Hematopoietic multipotent progenitor cell treated with erythropoietin and hydrocortisone succinate and interleukin-3 and kit ligand, for 15 days (in vitro differentiated cells): ENCODE measurements around the gene CHD8.
A peak's percentile ranks its signal among the peaks of the same experiment; 100 is the strongest.
"Not testable (repeated sequence)": the region's sequence is repeated elsewhere in the genome, so short reads cannot be mapped to it uniquely, and the experiment has no call there.

ENCODE experiments used
- DNase-seq: peaks from one replicate; pipeline ENCODE4 v3.0.0-alpha.2; 2015; ENCODE audit warnings: low spot score

CHD8 gene, protein sequence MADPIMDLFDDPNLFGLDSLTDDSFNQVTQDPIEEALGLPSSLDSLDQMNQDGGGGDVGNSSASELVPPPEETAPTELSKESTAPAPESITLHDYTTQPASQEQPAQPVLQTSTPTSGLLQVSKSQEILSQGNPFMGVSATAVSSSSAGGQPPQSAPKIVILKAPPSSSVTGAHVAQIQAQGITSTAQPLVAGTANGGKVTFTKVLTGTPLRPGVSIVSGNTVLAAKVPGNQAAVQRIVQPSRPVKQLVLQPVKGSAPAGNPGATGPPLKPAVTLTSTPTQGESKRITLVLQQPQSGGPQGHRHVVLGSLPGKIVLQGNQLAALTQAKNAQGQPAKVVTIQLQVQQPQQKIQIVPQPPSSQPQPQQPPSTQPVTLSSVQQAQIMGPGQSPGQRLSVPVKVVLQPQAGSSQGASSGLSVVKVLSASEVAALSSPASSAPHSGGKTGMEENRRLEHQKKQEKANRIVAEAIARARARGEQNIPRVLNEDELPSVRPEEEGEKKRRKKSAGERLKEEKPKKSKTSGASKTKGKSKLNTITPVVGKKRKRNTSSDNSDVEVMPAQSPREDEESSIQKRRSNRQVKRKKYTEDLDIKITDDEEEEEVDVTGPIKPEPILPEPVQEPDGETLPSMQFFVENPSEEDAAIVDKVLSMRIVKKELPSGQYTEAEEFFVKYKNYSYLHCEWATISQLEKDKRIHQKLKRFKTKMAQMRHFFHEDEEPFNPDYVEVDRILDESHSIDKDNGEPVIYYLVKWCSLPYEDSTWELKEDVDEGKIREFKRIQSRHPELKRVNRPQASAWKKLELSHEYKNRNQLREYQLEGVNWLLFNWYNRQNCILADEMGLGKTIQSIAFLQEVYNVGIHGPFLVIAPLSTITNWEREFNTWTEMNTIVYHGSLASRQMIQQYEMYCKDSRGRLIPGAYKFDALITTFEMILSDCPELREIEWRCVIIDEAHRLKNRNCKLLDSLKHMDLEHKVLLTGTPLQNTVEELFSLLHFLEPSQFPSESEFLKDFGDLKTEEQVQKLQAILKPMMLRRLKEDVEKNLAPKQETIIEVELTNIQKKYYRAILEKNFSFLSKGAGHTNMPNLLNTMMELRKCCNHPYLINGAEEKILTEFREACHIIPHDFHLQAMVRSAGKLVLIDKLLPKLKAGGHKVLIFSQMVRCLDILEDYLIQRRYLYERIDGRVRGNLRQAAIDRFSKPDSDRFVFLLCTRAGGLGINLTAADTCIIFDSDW (N-terminal part only)

DNA sequence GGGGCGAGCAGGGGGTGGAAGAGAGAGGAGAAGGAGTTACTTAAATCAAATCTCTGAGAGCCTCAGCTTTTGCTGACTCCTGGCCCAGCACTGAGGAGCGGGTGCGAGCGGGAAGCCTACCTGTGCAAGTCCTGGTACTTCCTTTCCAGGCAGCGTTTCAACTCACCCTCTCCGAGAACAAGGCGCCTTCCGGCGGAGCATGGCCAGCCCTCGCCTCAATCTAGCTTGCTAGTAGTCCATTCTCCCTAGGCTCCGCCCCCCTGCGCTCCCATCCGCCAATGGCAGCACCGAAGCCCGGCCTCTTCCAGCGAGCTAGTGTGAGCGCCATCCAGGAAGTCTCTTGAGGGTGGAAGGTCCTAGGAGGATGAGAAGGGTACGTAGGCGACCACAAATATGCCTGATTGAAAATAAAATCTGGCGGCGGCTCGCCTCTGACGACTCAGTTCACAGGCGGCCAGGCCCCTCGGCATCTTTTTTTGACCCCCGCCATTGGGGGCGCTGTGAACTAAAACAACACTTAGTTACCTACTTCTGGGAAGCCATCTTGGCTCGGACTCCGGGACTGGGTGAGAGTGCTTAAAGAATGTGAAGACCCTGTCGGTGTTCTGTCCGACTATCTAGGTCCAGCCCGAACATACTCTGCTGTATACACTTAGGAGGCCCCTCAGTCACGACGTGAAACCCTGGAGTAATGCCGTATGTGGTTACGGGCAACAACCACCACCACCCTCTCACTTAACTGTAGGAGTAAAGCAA is at the start of gene CHD8:
TSS of gene CHD8 (minus strand) at position 212 of the 756 bp plus-strand sequence. CDS start 24,480 bp downstream, outside the sequence.
- DNase-seq, result peak; percentile 100

DNA sequence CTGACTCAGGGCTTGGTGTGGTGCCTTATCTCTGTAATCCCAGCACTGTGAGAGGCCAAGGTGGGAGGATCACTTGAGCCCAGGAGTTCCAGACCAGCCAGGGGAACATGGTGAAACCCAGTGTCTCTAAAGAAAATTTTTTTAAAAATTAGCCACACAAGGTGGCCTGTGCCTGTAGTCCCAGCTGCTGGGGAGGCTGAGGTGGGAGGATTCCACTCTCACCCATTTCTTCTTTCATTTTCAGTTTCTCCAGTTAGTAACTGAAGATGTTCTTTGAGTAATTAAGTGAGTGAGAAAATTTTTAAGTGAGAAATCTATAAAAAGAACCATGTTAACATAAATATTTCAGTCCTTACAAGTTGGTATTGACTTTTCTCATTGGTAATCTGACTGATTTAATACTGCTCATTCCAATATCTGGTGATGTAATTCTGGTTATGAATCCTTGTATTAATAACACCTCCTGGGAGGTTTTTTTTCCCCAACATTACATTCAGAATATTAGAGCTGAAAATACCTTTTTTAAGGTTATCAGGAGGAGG is 49.2 kb upstream of the CHD8 start:
- DNase-seq, result no peak

DNA sequence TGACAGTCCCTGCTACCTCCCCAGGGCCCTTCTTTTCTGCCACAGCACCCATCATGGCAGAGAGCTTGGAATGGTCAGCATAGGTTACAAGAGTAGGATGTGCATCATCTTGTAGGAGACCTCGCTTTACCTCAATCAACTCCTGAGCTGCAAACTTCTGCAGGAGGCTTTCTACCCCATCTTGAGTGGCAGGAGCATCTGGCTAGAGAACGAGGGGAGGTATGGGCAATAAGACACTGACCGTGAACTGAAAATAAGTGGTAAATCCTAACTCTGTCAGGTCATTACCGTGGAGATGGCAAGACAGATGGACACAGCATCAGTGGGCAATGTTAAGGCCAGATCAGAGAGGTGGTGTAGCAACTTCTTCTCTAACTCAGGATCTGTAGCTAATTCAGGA is 47.5 kb upstream of the CHD8 start:
- DNase-seq, result no peak

DNA sequence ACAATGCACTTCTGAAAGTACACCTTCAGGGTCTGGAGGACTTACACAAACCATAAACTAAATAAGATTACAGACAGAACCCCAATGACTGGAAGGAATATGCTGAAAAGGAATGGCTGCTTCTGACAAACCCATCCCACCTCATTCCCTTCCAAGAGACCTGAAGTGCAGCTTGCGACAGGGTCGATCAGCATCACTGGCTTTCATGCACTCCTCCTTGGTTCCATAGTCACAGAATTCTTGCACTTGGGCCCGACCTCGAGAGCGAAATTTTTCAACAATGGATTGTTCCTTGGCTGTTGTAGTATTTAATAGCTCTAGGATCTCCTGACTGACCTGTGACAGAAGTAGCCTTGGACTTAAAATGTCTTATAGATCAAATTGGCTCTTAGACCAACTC is 45.6 kb upstream of the CHD8 start:
- DNase-seq, result no peak

DNA sequence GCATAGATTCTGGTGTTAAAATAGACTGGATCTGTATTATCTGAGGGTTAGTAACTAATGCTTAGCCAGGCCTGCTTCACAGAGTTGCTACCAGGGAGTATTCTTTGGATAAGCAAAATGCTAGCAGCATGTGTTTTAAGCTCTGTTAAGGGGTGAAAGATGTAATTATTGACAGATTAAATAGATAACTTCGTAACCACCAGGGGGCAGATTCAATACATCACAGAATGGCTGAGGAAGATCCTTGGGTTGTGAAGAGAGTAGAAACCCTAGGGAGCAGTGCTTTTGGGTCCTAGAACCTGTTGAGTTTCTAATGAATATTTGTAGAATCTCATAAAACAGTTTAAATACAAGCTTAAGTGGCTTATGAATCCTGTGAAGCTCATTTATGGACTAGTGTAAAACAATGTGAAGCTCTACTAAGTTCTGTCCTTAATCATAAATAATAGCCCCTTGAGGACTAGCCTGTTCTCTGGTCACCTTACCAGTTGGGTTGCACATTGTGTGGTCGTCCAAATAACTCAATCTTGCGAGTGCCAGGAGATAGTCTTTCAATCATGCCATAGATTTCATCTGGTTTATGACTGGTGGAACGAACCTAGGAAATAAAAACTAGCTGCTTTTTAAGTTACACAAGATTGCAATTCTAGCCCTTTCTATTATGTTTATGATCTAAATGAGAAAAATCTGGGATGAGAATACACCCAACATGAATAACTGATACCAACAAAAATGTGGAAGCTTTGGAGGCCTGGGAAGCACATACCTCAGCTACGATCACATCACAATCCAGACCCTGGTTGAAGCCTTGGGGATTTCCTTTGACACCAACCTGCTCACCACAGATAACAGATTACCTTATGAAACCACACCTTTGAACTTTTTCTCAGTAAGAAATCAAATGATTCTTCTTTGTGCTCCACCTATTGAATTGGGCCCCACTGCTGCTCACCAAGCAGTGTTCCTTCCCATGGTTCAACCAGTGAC is 42.9 kb upstream of the CHD8 start:
- DNase-seq, result peak; percentile 65

DNA sequence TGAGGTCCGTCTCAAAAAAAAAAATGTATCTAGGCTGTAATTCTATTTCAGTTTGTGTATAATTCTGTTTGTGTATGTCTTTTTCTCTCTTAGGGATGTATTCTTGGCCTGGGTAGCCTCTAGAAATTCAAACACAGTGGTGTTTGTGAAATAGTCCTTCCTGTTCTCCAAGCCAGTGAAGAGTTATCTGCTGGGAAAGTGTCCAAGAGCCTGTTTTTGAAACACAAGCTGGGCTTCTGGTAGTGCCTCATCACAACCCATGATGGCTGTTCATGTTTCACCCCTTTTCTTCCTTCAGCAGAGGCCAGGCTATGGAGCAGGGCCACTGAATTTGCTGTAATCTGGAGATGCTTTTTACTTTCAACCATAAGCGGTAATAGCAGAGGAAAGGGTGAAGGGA is 40.5 kb upstream of the CHD8 start:
- DNase-seq, result no peak

DNA sequence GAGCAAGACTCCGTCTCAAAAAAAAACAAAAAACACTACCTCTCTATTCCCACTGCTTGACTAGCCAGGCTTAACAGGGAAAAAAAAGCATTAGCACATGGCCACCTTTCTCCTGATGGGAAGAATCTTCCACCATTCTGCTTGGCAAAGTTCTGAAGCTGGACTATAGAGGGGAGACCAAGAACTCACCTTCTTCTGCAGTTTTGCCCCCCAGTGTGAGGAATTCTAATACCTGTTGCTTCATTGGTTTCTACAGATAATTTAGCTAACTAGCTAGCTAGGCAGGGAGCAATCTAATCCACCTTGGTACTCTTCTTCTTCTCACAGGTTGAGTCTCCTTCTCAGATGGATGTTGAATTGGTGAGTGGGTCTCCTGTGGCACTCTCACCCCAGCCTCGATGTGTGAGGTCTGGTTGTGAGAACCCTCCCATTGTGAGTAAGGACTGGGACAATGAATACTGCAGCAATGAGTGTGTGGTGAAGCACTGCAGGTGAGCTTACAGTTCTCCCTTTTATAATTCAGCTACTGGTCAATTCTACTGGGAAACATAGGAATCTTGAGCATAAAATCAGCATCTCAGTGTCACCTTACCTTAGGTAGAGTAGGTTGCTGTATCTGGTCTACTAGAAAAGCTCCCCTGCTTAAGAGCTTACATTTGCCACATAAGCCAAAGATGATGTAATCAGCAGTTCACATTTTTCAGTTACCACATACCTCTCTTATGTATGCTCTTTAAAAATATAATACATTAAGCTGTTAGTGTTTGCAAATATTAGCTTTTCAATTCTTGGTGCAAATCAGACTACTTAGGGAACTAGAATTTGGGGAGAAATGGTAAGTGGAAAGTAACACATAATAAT is 39.2 kb upstream of the CHD8 start:
- DNase-seq, result no peak

DNA sequence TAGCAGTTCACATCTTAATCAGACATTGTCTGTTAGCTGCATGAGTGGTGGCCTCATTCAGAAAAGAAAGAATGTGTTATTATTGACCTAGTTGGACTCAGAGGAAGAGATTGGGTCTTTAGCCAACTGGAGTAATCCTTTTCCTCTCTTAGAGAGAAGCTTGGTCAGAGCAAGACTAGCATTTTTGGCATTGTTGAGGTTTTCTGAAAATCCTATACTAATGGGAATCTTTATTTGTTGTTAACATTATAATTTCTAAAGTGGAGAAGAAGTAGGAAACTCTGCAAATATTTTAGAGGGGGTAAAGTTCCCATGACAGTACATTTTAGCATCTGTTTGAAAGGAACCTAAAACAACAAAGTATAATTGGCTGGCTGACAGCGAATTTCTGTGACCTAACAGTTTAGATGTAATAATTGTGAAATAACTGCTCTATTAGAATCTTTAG is 30.7 kb upstream of the CHD8 start:
- DNase-seq, result no peak

DNA sequence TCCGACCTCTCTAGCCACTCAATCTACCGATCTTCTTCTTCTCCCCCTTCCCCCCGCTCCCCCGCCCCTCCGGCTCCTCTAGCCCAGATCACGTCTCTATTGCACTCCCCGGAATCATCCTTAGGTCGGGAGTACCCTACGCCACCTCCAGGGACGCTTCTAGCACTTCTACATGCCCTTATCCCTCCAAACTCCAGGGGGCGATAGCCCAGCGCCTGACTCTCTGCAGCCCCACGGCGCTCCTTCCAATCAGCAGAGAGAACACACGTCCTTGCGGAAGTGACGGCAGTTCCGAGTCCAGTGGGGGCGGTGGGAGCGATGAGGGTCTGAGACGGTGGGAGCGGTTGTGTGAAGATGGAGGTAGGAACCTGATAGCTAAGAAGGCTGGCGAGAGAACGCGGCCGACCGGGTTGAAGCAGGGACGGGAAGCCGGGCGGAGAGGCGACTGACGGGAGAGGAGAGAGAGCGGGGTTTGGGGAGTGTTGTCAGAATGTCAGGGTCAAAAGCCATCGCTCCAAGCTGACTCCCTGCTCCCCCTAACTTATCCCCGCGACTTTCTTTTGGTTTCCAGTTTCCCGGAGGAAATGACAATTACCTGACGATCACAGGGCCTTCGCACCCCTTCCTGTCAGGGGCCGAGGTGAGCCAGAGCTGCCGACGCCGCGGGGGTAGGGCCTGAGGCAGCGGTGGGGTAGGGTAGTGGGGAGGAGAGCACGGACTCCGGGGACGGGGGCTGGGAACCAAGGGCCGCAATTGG is 21.2 kb upstream of the CHD8 start, which contains the start of the genes RAB2B and TOX4:
TSS of gene RAB2B (minus strand) at position 35 of the 757 bp plus-strand sequence. CDS start 87 bp downstream, outside the sequence.
TSS of gene TOX4 (plus strand) at position 271 of the 757 bp plus-strand sequence. CDS start at position 355, 84 bp downstream.
- peak; percentile 97 for DNase-seq

DNA sequence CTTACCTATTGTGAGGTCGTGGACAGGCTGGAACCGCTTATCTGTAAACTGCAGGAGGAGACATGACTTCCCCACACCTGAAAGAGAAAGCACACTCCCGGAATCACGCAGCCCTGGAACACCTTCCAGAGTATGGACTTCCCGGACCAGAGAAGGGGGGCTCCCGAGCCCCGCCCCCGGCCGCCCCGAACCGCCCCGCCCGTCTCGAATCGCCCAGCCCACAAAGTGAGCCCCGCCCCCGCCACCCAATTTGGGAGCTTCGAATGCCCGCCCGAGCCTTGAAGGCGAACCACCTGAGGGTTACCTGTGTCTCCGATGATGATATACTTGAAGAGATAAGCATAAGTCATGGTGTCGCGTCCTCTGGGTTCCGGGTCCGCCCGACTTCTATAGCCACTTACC is 20.6 kb upstream of the CHD8 start:
- DNase-seq, result no peak

DNA sequence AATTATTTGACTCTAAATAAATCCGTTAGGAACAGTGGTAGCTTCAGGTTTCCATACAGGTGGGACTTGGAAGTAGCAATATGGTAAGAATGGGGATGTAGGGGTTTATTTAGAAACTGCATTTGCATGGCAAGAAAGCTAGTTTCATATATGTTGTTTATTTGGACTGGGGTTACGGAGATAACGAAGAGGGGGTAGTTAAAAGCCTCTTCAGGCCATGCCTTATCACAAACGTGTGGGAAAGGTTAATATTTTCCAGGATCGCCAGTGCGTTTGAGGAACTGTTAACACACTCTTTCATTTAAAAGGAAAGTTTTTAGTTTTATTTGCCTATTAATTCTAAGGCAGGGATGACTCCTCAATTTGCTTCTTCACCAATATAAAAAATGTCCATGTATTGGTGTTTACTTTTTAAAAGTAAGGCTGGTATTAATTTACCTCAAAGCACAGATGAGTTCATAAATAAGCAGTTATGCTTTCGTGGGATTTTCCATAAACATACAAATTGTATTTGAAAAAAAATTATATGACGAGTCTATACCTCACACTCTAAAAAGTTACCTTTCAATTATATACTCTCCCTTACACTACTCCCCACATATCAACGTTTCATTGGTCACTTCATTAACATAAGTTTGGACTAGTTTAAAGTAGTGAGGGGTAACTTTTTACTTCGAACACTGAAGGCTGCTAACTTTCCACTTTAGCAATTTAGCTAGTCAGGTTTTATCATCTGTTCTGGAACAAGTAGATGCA is 20.0 kb upstream of the CHD8 start:
- DNase-seq, result no peak

DNA sequence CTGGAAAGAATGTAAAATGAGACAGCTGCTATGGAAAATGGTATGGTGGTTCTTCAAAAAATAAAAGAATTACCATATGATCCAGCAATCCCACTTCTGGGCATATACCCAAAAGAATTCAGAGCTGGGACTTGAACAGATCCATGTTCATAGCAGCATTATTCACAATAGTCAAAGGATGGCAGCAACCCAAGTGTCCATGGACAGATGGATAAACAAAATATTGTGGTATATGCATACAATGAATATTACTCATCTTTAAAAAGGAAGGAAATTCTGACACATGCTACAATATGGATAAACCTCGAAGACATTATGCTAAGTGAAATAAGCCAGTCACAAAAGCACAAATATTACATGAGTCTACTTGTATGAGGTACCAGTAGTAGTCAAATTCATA is 11.7 kb upstream of the CHD8 start:
- no peak for DNase-seq

DNA sequence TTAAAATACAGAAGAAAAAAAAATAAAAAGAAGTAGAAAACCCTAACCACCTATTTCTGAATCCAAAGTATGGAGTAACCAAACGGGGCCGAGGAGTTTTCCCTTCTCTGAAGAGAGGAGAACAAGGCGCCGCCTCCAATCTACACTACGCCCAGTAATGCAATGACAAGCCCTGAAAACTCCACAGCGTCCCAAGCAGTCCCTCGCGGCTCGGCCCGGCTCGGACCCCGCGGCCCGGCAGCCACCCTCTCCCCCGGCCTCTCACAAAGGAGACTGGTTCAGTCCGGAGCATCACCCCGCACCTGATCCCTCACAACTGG is 371 bp downstream of the CHD8 start:
- peak; percentile 47 for DNase-seq

DNA sequence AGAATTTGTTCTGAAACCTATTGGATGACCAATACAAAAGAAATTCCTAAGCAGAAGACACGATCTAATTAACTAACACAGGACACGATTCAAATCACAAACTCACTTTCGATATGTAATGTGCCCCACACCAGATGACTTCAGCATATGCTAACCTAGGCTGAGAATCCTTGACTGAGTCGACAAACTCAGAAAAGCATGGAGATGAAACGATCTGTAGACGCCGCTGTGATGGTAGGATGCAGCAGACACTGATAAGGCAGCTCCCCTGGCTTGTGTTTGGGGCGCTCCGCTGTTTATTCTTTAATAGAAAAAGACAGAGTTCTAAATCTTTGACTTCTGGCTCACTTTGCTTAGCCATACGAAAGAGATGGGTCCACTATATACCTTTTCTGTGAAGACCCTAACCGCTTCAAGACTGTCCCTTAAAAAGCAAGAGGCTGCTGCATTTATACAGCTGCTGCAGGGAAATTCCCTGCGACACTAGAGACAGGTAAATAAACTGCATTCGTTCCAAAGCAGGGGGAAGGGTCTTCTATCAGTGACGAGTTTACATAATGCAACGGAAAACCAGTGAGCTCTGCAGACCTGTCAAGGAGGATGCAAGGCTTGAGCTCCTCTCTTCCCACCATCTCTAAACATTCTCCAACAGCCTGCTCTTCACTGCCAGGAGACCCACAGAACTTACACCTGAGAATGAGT is 929 bp downstream of the CHD8 start:
- DNase-seq, result no peak

DNA sequence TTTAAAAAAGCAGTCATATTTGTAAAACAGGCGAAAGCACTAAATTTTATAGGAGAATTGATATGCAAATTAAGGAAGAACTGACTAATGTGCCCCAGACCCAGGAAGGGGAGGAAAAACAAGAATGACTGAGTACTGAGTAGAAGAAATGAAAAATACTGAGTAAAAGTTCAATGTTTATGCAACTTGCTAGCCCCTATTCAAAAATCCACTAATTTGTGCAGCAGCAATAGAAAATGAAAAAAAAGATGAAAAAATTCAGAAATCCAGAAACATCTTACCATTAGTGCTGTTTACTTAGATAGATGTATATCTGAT is 6.1 kb downstream of the CHD8 start:
- no peak for DNase-seq

DNA sequence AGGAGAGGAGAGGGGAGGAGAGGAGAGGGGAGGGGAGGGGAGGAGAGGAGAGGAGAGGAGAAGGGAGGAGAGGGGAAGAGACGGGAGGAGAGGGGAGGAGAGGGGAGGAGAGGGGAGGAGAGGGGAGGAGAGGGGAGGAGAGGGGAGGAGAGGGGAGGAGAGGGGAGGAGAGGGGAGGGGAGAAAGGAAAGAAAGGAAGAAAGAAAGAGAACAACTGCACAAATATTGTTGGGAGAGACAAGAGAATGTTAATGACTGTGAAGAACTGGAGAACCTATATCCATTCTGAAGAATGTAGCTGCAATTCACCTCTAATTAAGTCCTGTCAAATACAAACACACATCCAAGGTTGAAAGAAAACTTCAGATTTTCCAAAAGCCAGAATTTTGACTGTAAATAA is 13.3 kb downstream of the CHD8 start:
- DNase-seq, result not testable (repeated sequence)

DNA sequence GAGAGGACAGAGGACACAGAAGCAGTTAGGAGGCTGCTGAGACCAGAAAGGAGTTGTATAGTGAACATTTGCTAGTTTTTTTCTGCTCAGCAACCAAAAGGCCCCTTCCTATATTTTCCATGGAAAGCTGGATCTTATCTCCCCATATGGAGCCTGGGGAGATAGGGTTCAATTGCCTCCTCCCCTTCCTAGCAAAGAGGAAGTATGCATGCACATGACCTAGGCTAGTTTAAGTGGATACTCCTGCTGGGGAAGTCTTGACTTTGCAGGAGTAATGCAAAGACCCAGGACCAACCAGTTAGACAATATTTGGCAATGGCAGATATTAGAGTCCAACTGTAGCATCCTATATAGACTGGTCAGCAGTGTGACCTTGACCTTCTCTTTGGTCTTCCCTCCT is 15.1 kb downstream of the CHD8 start:
- no peak for DNase-seq
